Measurements from ENCODE around the gene TLCD1. TPM values are rescaled to one million over a fixed set of nuclear protein-coding genes. Genes with fewer than 3 reads are reported as not detected.

The TLCD1 gene
- 1 to 10 TPM; 3.3 to 9.1 (median 5.8) TPM for total RNA-seq

GRCh38 chr17:28726226-28726626, at the start of gene TLCD1:
Gene TLCD1 (minus strand): TSS chr17:28726233. CDS start chr17:28726097, 136 bp downstream.
- Histone ChIP-seq H3K27ac (peak within 1 kb of the TSS; percentile 95 to 100 (median 98)), H3K4me3 (peak within 1 kb of the TSS; percentile 71 to 87 (median 76)), H3K4me1 (peaks cover 4 to 37% (median 15%) of the 10 kb centered on the region in 4 donors), H3K27me3 (no peaks in the 10 kb centered on the region), H3K36me3 (peaks cover 0 to 34% (median 0%) of the 10 kb centered on the region in 3 donors), H3K9me3 (no peaks in the 10 kb centered on the region)
- TF ChIP-seq, protein P1, sequence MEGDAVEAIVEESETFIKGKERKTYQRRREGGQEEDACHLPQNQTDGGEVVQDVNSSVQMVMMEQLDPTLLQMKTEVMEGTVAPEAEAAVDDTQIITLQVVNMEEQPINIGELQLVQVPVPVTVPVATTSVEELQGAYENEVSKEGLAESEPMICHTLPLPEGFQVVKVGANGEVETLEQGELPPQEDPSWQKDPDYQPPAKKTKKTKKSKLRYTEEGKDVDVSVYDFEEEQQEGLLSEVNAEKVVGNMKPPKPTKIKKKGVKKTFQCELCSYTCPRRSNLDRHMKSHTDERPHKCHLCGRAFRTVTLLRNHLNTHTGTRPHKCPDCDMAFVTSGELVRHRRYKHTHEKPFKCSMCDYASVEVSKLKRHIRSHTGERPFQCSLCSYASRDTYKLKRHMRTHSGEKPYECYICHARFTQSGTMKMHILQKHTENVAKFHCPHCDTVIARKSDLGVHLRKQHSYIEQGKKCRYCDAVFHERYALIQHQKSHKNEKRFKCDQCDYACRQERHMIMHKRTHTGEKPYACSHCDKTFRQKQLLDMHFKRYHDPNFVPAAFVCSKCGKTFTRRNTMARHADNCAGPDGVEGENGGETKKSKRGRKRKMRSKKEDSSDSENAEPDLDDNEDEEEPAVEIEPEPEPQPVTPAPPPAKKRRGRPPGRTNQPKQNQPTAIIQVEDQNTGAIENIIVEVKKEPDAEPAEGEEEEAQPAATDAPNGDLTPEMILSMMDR (IDR thresholded peaks at IDR 0.05), result no peak
- TF ChIP-seq POLR2A (IDR thresholded peaks at IDR 0.05), result no peak
- peak; percentile 55 to 89 (median 89) for DNase-seq

GRCh38 chr17:28774206-28774605, 48.2 kb upstream of the TLCD1 start:
- no peak for DNase-seq

GRCh38 chr17:28773736-28774135, 47.7 kb upstream of the TLCD1 start:
- DNase-seq, result no peak
- no peaks in the 10 kb centered on the region for H3K27me3 ChIP-seq
- no peak for TF ChIP-seq POLR2A (IDR thresholded peaks at IDR 0.05)
- TF ChIP-seq, protein P1 (IDR thresholded peaks at IDR 0.05), result no peak
- H3K4me1 ChIP-seq, result no peaks in the 10 kb centered on the region
- H3K27ac ChIP-seq, result no peak overlapping the region
- peaks cover 0 to 9% (median 0%) of the 10 kb centered on the region in 3 donors for H3K36me3 ChIP-seq
- no peak overlapping the region for H3K4me3 ChIP-seq
- no peaks in the 10 kb centered on the region for H3K9me3 ChIP-seq

More at GRCh38 chr17:28774206-28774605, 48.2 kb upstream of the TLCD1 start:
- TF ChIP-seq POLR2A (IDR thresholded peaks at IDR 0.05), result no peak
- TF ChIP-seq, protein P1 (IDR thresholded peaks at IDR 0.05), result no peak
- H3K4me3 ChIP-seq, result no peak overlapping the region
- H3K27me3 ChIP-seq, result no peaks in the 10 kb centered on the region
- H3K36me3 ChIP-seq, result peaks cover 0 to 9% (median 0%) of the 10 kb centered on the region in 3 donors
- H3K27ac ChIP-seq, result no peak overlapping the region
- no peaks in the 10 kb centered on the region for H3K9me3 ChIP-seq
- no peaks in the 10 kb centered on the region for H3K4me1 ChIP-seq

- TF ChIP-seq, protein P1 (IDR thresholded peaks at IDR 0.05), result no peak
- no peak for TF ChIP-seq POLR2A (IDR thresholded peaks at IDR 0.05)
- no peak overlapping the region for H3K27ac ChIP-seq
These were observed 39.0 kb upstream of the TLCD1 start for GRCh38 chr17:28765038-28765437.

DNA sequence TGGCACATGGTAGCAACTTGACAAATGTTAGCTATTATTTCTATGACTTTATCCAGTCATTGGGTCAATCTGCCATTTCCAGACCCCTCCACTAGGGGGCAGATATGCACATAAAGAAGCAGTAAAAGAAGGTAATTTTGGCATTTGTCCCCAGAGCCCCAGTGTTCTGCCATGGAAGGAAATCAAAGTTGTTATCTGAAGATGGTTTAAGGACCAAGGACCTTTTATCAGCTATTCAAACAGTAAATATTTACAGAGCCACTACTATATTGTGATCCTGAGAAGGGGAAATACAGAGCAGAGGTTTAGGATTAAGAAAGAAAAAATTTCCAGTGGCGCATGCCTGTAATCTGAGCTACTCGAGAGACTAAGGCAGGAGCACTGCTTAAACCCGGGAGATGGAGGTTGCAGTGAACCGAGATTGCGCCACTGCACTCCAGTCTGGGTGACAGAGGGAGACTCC, 37.8 kb upstream of the TLCD1 start:
- Histone ChIP-seq H3K27ac (no peak overlapping the region), H3K4me1 (peaks cover 0 to 12% (median 0%) of the 10 kb centered on the region in 4 donors), H3K36me3 (peaks cover 0 to 55% (median 0%) of the 10 kb centered on the region in 3 donors), H3K9me3 (no peaks in the 10 kb centered on the region), H3K4me3 (no peak overlapping the region), H3K27me3 (no peaks in the 10 kb centered on the region)
- peak in 2 of 3 donors; percentile 88 to 94 for DNase-seq
- no peak for TF ChIP-seq POLR2A (IDR thresholded peaks at IDR 0.05)
- TF ChIP-seq, protein P1 (IDR thresholded peaks at IDR 0.05), result peak; percentile 86 to 96 (median 90)

More at GRCh38 chr17:28765038-28765437, 39.0 kb upstream of the TLCD1 start:
- peak in 1 of 3 donors; percentile 10 for DNase-seq
- H3K4me1 ChIP-seq, result peaks cover 0 to 12% (median 0%) of the 10 kb centered on the region in 4 donors
- no peak overlapping the region for H3K4me3 ChIP-seq
- H3K36me3 ChIP-seq, result peaks cover 0 to 42% (median 0%) of the 10 kb centered on the region in 3 donors
- H3K27me3 ChIP-seq, result no peaks in the 10 kb centered on the region
- H3K9me3 ChIP-seq, result no peaks in the 10 kb centered on the region
